OCI-LY7 (cell line): ENCODE results near the gene CAPS.

ENCODE experiments used
- EZH2phosphoT487 ChIP-seq: fragments of 200-600 bp; sonication (generic); IDR thresholded peaks from 2 replicates; pipeline ENCODE4 v1.6.1; 2018; ENCODE audit warnings: low read depth, borderline replicate concordance, mild to moderate bottlenecking, mixed run types, antibody characterized with exemption, low read length, moderate library complexity, mixed read lengths
- TF ChIP-seq, protein P1 (sequence below): fragments of 200-600 bp; sonication (generic); conservative IDR thresholded peaks from 2 replicates; pipeline ENCODE4 v1.5.1; 2014; ENCODE audit warnings: mild to moderate bottlenecking, antibody characterized with exemption, low read length, moderate library complexity, mixed read lengths

- TF ChIP-seq, protein P1, sequence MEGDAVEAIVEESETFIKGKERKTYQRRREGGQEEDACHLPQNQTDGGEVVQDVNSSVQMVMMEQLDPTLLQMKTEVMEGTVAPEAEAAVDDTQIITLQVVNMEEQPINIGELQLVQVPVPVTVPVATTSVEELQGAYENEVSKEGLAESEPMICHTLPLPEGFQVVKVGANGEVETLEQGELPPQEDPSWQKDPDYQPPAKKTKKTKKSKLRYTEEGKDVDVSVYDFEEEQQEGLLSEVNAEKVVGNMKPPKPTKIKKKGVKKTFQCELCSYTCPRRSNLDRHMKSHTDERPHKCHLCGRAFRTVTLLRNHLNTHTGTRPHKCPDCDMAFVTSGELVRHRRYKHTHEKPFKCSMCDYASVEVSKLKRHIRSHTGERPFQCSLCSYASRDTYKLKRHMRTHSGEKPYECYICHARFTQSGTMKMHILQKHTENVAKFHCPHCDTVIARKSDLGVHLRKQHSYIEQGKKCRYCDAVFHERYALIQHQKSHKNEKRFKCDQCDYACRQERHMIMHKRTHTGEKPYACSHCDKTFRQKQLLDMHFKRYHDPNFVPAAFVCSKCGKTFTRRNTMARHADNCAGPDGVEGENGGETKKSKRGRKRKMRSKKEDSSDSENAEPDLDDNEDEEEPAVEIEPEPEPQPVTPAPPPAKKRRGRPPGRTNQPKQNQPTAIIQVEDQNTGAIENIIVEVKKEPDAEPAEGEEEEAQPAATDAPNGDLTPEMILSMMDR = no peak
- no peak for TF ChIP-seq EZH2phosphoT487
Observed at GRCh38 chr19:5880196-5880595, 33.9 kb upstream of the CAPS start.
